Skeletal muscle tissue (tissue), 4 donors: ENCODE results near the gene IFT172. TPM values are rescaled to one million over a fixed set of nuclear protein-coding genes. Genes with fewer than 3 reads are reported as not detected.
A peak's percentile ranks its signal among the peaks of the same experiment; 100 is the strongest.

ENCODE experiments used
- H3K27ac ChIP-seq: one replicate; pipeline ENCODE4 v1.7.0; 2013; ENCODE audit warnings: mild to moderate bottlenecking, low read depth, low read length, inconsistent platforms
- H3K27me3 ChIP-seq, 3 donors: one replicate each; pipeline ENCODE4 v1.7.0; 2013; ENCODE audit warnings: low read length in 3 of 3; ENCODE audit not compliant: control insufficient read depth in 3 of 3, insufficient read depth in 3 of 3
- H3K36me3 ChIP-seq, 3 donors: one replicate each; pipeline ENCODE4 v1.7.0; 2013; ENCODE audit warnings: low read length in 3 of 3; ENCODE audit not compliant: control insufficient read depth in 3 of 3, insufficient read depth in 3 of 3
- H3K4me1 ChIP-seq, 3 donors: one replicate each; pipeline ENCODE4 v1.7.0; 2013; ENCODE audit warnings: low read length in 3 of 3, mild to moderate bottlenecking in 3 of 3; ENCODE audit not compliant: control insufficient read depth in 3 of 3, insufficient read depth in 3 of 3
- H3K4me3 ChIP-seq, 3 donors: one replicate each; pipeline ENCODE4 v1.7.0; 2013; ENCODE audit warnings: low read length in 3 of 3
- H3K9ac ChIP-seq, 3 donors: one replicate each; pipeline ENCODE4 v1.7.0; 2013; ENCODE audit warnings: low read length in 3 of 3, mild to moderate bottlenecking in 3 of 3, moderate library complexity in 2 of 3, low read depth in 1 of 3
- H3K9me3 ChIP-seq, 3 donors: one replicate each; pipeline ENCODE4 v1.7.0; 2013; ENCODE audit warnings: low read length in 3 of 3; ENCODE audit not compliant: control insufficient read depth in 3 of 3
- total RNA-seq: library from RNA; depleted of rRNA; stranded (reverse); fragments of >200 nt; gene quantifications from one replicate; pipeline ENCODE4 v1.2.3, GENCODE V29; 2014
- donor health status: Osteomylitis.

Gene IFT172
- total RNA-seq, 1 donor from 2014 or later, result 21.4 TPM

DNA sequence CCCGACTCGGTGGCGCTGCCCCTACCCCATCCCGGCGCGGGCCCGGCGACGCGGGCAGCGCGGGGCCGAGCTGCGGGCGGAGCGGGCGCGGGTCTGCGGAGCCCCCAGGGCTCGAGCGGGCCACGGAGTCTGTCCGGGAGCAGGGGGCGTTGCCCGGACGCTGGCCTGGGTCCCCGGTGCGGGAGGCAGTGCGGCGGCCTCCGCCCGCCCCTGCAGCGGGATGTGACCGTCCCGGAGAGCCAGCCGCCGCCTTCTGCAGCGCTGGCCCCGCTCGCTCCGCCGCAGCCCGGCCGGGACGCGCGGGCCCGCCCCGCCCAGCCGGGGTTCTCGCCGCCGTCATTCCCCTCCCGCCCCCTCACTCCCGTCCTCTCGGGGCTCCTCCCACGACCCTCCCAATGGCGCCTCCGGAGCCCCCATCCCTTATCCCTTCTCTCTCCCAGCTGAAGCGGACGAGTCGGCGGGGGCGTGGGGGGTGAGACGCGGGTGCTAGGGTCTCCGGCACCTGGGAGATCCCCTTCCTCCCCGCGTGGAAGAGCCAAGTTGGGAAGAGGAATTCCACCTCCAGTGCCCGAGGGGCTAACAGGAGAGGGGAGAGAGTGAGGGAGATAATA lies 5.5 kb upstream of the IFT172 start, which contains the start of gene FNDC4:
TSS of gene FNDC4 (minus strand) at position 257 of the 611 bp plus-strand sequence. CDS start 521 bp downstream, outside the sequence.
- Histone ChIP-seq H3K27ac (no peak within 1 kb of the TSS), H3K36me3 (no peaks in the 10 kb centered on the region), H3K4me1 (peaks cover 7 to 15% (median 15%) of the 10 kb centered on the region in 3 donors), H3K9me3 (no peaks in the 10 kb centered on the region), H3K9ac (peak within 1 kb of the TSS; percentile 45 to 76 (median 68)), H3K27me3 (peaks cover 11 to 26% (median 23%) of the 10 kb centered on the region in 3 donors), H3K4me3 (peak within 1 kb of the TSS; percentile 62 to 72 (median 64))

DNA sequence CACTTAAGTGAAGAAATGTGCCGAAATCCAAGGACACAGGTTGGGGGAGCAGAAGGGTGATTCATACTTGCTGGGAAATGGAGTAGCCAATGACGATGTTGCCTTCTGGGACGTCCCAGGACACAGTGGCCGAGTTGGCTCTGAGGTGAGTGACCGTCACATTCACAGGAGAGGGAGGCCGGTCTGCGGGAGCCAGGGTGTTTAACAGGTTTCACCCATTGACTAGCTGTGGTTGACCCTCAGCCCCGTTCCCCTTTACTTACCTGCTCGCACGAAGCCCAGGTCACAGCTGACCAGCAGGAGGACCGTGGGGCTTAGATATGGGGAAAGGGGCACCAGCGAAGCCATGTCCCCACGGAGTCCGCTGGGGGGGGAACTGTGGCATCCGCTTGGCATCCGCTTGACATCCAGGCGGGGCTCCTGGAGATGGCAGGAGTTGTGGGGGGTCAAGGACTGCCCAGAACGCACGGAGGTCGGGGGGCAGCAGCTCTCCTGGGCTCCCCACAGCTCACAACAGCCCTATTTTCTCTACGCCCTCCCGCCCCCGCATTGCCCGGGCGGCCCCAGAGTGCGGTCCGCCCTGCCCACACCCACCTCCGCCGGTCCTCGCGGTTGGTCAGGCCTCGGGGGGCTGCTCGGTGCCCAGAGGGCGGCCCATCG lies 4.9 kb upstream of the IFT172 start:
- Histone ChIP-seq H3K36me3 (no peaks in the 10 kb centered on the region), H3K9ac (peak overlapping the region in 2 of 3 donors; percentile 68 to 76), H3K4me3 (peak overlapping the region; percentile 62 to 72 (median 64)), H3K4me1 (peaks cover 10 to 20% (median 19%) of the 10 kb centered on the region in 3 donors), H3K27me3 (peaks cover 11 to 26% (median 23%) of the 10 kb centered on the region in 3 donors), H3K27ac (no peak overlapping the region), H3K9me3 (no peaks in the 10 kb centered on the region)

- Histone ChIP-seq H3K9me3 (no peaks in the 10 kb centered on the region), H3K27ac (no peak overlapping the region), H3K4me1 (peaks cover 15 to 25% (median 24%) of the 10 kb centered on the region in 3 donors), H3K9ac (peak overlapping the region in 2 of 3 donors; percentile 68 to 76), H3K4me3 (peak overlapping the region; percentile 62 to 72 (median 64)), H3K36me3 (no peaks in the 10 kb centered on the region), H3K27me3 (peaks cover 11 to 26% (median 23%) of the 10 kb centered on the region in 3 donors)
Observed at GRCh38 chr2:27493948-27494283, 4.4 kb upstream of the IFT172 start.

GRCh38 chr2:27492557-27492956 lies 3.0 kb upstream of the IFT172 start:
- Histone ChIP-seq H3K4me3 (no peak overlapping the region), H3K27ac (no peak overlapping the region), H3K4me1 (peaks cover 22 to 27% (median 25%) of the 10 kb centered on the region in 3 donors), H3K27me3 (peaks cover 11 to 26% (median 23%) of the 10 kb centered on the region in 3 donors), H3K9me3 (no peaks in the 10 kb centered on the region), H3K9ac (no peak overlapping the region), H3K36me3 (no peaks in the 10 kb centered on the region)

DNA sequence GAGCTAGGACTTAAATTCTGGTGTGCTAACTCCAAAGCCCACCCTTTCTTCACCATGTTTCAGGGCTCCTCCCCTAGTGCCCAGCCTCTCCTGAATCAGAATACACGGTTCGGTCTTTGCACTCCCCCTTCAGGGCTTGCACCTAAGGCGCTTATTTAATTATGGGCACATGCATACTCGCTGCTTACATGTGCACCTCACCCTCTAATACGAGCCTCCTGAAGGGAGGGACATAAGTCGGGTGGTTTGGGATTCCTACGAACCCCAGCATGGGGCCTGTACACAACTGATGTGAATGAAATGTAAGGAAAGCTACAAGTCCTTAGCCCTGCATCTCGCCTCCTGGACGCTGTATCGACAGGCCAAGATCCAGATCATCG lies 435 bp downstream of the IFT172 start:
- peak overlapping the region; percentile 54 for H3K27ac ChIP-seq

DNA sequence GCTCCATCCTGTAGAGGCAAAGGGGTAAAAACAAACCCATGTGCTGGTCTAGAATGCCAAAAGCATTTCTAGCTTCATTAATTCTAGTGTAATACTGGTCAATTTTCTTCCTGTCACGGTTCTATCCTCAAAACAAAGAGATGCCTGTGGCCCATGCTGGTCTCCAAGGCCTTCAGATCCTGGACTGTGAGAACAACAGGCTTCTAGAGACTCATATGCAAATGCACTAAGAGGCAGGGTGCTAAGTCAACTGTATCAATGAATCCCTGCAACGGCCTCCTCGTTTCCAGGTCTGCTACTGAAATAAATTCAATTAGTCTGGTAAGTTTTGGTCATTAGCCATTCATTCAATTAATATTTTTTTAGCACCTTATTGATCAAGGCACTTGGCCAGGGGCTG lies 4.0 kb downstream of the IFT172 start:
- Histone ChIP-seq H3K9me3 (no peaks in the 10 kb centered on the region), H3K27me3 (no peaks in the 10 kb centered on the region), H3K4me1 (peaks cover 13 to 17% (median 14%) of the 10 kb centered on the region in 3 donors), H3K4me3 (no peak overlapping the region), H3K36me3 (peaks cover 17 to 32% (median 31%) of the 10 kb centered on the region in 3 donors), H3K9ac (no peak overlapping the region), H3K27ac (no peak overlapping the region)

More for the DNA sequence above, 435 bp downstream of the IFT172 start:
- peaks cover 0 to 11% (median 11%) of the 10 kb centered on the region in 3 donors for H3K36me3 ChIP-seq
- H3K4me3 ChIP-seq, result peak overlapping the region; percentile 87 to 100 (median 98)
- H3K27me3 ChIP-seq, result peaks cover 0 to 6% (median under 1%) of the 10 kb centered on the region in 3 donors
- H3K9me3 ChIP-seq, result no peaks in the 10 kb centered on the region
- peaks cover 13 to 17% (median 17%) of the 10 kb centered on the region in 3 donors for H3K4me1 ChIP-seq
- peak overlapping the region; percentile 64 to 87 (median 82) for H3K9ac ChIP-seq

- Histone ChIP-seq H3K9ac (no peak overlapping the region), H3K27ac (no peak overlapping the region), H3K36me3 (peaks cover 23 to 38% (median 32%) of the 10 kb centered on the region in 3 donors), H3K27me3 (no peaks in the 10 kb centered on the region), H3K4me3 (no peak overlapping the region), H3K9me3 (no peaks in the 10 kb centered on the region), H3K4me1 (no peaks in the 10 kb centered on the region)
Observed at GRCh38 chr2:27471961-27472360, 17.6 kb downstream of the IFT172 start.

- H3K9ac ChIP-seq, result no peak overlapping the region
- H3K27me3 ChIP-seq, result no peaks in the 10 kb centered on the region
- H3K27ac ChIP-seq, result no peak overlapping the region
- H3K9me3 ChIP-seq, result no peaks in the 10 kb centered on the region
- H3K36me3 ChIP-seq, result peaks cover 14 to 31% (median 21%) of the 10 kb centered on the region in 3 donors
- no peak overlapping the region for H3K4me3 ChIP-seq
- no peaks in the 10 kb centered on the region for H3K4me1 ChIP-seq
Observed at GRCh38 chr2:27464443-27464842, 25.1 kb downstream of the IFT172 start.

DNA sequence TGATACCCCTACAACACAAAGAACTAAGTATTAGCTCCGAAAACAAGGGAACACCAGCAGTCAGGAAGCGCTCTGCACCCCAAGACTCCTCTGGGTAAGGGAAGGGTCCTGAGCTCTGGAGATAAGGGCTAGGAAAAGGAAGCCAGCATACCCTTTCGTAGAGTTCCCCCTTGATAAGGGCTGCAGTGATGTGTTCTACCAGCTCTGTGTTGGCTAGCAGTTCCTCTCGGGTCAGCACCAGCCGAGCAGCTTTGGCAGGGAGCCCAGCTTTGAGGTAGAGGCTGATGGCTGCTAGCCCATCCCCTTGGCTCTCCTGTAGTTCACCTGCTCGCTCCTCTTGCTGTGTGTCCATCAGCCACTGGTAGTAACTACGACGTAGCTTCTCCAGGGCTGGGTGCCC lies 28.4 kb downstream of the IFT172 start:
- H3K27me3 ChIP-seq, result no peaks in the 10 kb centered on the region
- no peak overlapping the region for H3K9ac ChIP-seq
- no peaks in the 10 kb centered on the region for H3K4me1 ChIP-seq
- no peak overlapping the region for H3K27ac ChIP-seq
- peaks cover 33 to 60% (median 46%) of the 10 kb centered on the region in 3 donors for H3K36me3 ChIP-seq
- H3K9me3 ChIP-seq, result no peaks in the 10 kb centered on the region
- no peak overlapping the region for H3K4me3 ChIP-seq

GRCh38 chr2:27453968-27454367 lies 35.6 kb downstream of the IFT172 start:
- Histone ChIP-seq H3K9me3 (no peaks in the 10 kb centered on the region), H3K27ac (no peak overlapping the region), H3K4me1 (no peaks in the 10 kb centered on the region), H3K4me3 (no peak overlapping the region), H3K27me3 (no peaks in the 10 kb centered on the region), H3K9ac (no peak overlapping the region), H3K36me3 (peaks cover 52 to 84% (median 69%) of the 10 kb centered on the region in 3 donors)
